Measurements from ENCODE around the gene PKMYT1.

The PKMYT1 gene

DNA sequence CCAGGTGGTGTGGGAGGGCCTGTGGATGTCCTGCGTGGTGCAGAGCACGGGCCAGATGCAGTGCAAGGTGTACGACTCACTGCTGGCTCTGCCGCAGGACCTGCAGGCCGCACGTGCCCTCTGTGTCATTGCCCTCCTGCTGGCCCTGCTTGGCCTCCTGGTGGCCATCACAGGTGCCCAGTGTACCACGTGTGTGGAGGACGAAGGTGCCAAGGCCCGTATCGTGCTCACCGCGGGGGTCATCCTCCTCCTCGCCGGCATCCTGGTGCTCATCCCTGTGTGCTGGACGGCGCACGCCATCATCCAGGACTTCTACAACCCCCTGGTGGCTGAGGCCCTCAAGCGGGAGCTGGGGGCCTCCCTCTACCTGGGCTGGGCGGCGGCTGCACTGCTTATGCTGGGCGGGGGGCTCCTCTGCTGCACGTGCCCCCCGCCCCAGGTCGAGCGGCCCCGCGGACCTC lies 33.3 kb upstream of the PKMYT1 start:
- Histone ChIP-seq H3K4me3 (ENCODE audit: low read length) (no peak overlapping the region), H3K36me3 (ENCODE audit: insufficient read depth, low read length) (no peaks in the 10 kb centered on the region), H3K27me3 (ENCODE audit: insufficient read depth, low read length) (peaks cover 68% of the 10 kb centered on the region), H3K4me1 (ENCODE audit: insufficient read depth, low read length) (peaks cover 2% of the 10 kb centered on the region), H2AFZ (ENCODE audit: low read depth, low read length) (no peak overlapping the region), H3K9me3 (ENCODE audit: low read length) (no peaks in the 10 kb centered on the region)

DNA sequence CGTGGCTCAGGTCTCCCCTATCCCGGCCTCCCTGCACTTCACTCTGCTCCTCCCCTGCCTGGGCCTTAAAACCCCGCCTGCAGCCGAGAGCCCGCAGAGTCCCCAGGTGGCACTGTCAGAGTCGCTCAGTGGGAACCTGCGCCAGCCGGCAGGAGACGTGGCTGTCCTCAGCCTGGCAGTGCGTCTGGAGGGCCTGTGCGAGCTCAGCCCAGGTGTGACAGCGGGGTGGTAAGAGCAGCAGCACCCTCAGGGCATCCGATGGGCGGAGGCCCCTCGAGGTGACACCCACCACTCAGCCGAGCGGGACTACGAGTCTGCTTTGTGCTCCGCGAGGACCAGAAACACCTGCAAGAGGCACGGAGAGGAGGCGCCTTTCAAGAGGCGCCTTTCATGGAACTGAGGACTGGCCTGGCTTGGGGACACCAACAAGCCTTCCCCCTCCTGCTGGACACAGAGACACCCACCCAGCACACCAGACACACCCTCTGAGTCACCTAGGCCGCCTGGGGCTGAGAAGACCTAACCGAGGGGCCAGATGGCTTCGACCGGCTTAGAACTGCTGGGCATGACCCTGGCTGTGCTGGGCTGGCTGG lies 32.7 kb upstream of the PKMYT1 start, which contains the start of gene CLDN9:
Gene CLDN9, plus strand, starts transcription at position 96 of the 593 bp plus-strand sequence. Its CDS starts 440 bp downstream, at position 536.
- Histone ChIP-seq H3K4me1 (ENCODE audit: insufficient read depth, low read length) (peaks cover 8% of the 10 kb centered on the region), H3K27me3 (ENCODE audit: insufficient read depth, low read length) (peaks cover 74% of the 10 kb centered on the region), H3K36me3 (ENCODE audit: insufficient read depth, low read length) (no peaks in the 10 kb centered on the region), H3K9me3 (ENCODE audit: low read length) (no peaks in the 10 kb centered on the region), H3K4me3 (ENCODE audit: low read length) (no peak within 1 kb of the TSS), H2AFZ (ENCODE audit: low read depth, low read length) (no peak within 1 kb of the TSS)

DNA sequence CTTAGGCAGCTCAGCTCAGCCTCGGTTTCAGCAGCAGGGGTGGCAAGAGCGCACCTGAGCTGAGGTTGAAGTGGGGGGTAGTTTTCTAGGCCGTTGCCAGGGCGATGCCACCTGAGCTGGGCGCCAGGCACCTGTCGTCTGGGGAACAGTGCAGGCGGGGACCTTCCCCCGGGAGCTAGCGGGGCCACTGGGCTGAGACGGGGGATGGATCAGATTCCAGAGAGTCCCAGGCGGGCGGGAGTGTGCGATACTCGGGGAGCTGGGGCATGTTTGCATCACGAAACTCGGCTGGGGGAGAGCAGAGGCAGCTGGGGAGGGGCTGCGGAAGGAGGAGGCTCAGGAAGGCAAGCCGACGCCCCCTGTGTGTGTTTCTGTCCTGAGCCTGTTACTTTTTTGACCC lies 32.0 kb upstream of the PKMYT1 start:
- Histone ChIP-seq H2AFZ (ENCODE audit: low read depth, low read length) (no peak overlapping the region), H3K27me3 (ENCODE audit: insufficient read depth, low read length) (peaks cover 78% of the 10 kb centered on the region), H3K9me3 (ENCODE audit: low read length) (no peaks in the 10 kb centered on the region), H3K4me1 (ENCODE audit: insufficient read depth, low read length) (peaks cover 8% of the 10 kb centered on the region), H3K4me3 (ENCODE audit: low read length) (no peak overlapping the region), H3K36me3 (ENCODE audit: insufficient read depth, low read length) (no peaks in the 10 kb centered on the region)

DNA sequence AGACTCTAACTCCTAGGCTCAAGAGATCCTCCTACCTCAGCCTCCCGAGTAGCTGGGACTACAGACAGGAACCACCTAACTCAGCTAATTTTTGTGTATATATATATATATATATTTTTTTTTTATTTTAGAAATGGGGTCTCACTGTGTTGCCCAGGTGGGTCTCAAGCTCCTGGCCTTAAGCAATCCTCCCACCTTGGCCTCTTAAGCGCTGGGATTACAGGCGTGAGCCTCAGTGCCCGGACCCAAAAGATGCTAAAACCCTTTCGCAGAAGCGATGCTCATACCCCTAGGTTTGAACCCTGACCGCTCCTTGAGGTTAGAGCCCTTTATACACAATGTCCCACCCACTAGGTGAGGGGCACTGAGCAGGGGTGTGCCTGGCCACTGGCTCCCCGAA lies 30.3 kb upstream of the PKMYT1 start:
- H3K27me3 ChIP-seq (ENCODE audit: insufficient read depth, low read length): peaks cover 85% of the 10 kb centered on the region
- no peaks in the 10 kb centered on the region for H3K9me3 ChIP-seq (ENCODE audit: low read length)
- H3K36me3 ChIP-seq (ENCODE audit: insufficient read depth, low read length): no peaks in the 10 kb centered on the region
- H2AFZ ChIP-seq (ENCODE audit: low read depth, low read length): no peak overlapping the region
- H3K4me3 ChIP-seq (ENCODE audit: low read length): no peak overlapping the region
- H3K4me1 ChIP-seq (ENCODE audit: insufficient read depth, low read length): peaks cover 8% of the 10 kb centered on the region

DNA sequence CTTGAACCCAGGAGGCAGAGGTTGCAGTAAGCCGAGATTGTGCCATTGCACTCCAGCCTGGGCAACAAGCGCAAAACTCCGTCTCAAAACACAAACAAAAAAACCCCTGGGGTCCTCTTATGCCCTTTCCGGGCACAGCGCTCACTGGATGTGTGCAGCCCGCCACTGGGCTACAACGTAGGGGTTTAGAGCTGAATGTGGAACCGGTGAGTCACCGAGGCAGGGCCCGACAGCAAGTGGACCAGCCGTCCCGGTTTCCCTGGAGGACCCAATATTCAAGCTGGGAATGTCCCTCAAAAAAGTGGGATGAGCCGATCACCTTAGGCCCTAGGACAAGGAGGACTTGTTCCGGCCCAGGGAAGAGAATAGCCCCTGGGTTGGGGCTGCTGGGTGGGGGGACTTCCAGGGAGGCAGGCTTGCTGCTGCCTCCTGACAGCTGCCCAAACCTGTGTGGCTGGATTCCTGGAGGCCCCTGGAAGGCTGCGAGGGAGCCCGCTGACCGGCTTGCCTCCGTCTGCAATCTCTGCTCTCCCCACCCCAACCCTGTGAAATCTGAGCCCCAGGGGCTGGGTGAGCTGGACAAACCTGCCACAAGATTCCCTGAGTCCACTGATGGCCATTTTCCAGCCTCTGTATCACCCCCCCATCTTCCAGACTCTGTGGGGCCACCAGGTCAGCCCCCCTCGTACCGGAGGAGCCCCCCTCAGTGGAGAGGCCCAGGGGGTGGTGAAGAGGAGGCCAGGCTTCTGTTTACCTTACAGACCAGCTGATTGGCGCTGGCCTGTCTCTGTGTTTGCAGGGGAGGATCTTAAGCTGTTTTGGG lies 29.5 kb upstream of the PKMYT1 start:
- Histone ChIP-seq H3K27me3 (ENCODE audit: insufficient read depth, low read length) (peaks cover 83% of the 10 kb centered on the region), H3K4me1 (ENCODE audit: insufficient read depth, low read length) (peaks cover 11% of the 10 kb centered on the region), H3K36me3 (ENCODE audit: insufficient read depth, low read length) (no peaks in the 10 kb centered on the region), H2AFZ (ENCODE audit: low read depth, low read length) (no peak overlapping the region), H3K4me3 (ENCODE audit: low read length) (no peak overlapping the region), H3K9me3 (ENCODE audit: low read length) (no peaks in the 10 kb centered on the region)

DNA sequence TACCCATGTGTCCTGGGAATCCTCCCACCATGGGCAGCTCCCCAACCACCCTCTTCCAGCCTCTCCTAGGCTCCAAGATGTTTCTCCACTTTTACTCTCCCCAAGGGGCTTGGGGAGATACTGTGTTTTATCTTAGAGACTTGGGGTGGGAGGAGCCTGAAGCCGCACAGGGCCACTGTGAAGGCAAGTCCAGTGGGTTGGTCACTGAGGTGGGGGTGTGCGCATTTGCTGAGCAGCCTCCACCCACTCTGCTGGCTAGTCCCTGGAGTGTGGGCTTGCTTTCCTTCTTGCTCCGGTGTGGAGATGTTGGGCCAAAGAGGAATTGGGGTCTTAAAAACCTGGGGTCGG lies 28.4 kb upstream of the PKMYT1 start:
- H3K27me3 ChIP-seq (ENCODE audit: insufficient read depth, low read length): peaks cover 74% of the 10 kb centered on the region
- no peak overlapping the region for H3K4me3 ChIP-seq (ENCODE audit: low read length)
- H3K36me3 ChIP-seq (ENCODE audit: insufficient read depth, low read length): no peaks in the 10 kb centered on the region
- peaks cover 12% of the 10 kb centered on the region for H3K4me1 ChIP-seq (ENCODE audit: insufficient read depth, low read length)
- no peaks in the 10 kb centered on the region for H3K9me3 ChIP-seq (ENCODE audit: low read length)
- H2AFZ ChIP-seq (ENCODE audit: low read depth, low read length): no peak overlapping the region

DNA sequence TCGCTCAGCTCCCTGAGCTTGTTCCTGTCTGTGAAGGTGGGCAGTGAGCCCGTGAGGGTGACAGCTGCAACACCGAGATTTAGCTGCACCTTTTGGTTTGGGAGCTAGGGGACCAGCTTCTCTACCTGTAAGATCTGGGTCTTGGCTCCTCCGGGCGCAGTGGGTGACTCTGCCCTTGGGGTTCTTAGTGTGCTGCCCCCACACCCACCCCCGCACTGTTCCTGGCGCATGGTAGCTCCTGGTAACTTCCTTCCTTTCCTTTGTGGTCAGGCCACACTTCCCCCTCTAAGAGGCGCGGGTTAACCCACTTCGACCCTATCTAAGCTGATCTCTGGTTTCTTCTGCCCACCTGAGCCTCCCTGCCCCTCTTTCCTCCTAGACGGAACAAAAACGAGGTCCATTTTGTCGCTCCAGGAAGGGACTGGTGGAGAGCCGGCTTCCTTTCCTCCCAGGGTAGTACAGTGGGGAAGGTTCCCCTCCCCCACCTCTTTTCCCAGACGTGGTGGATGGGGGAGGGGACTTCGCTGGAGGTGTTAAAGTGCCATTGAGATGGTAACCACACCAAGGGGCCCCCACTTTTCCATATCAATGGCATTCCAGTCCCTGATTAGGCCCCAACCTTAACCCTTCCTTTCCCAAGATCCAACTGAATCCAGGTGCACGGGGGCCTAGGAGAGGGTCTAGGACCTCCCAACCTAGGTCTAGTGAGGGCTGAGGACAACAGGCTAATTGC lies 27.9 kb upstream of the PKMYT1 start:
- Histone ChIP-seq H3K27me3 (ENCODE audit: insufficient read depth, low read length) (peaks cover 68% of the 10 kb centered on the region), H3K4me3 (ENCODE audit: low read length) (no peak overlapping the region), H2AFZ (ENCODE audit: low read depth, low read length) (no peak overlapping the region), H3K4me1 (ENCODE audit: insufficient read depth, low read length) (peaks cover 12% of the 10 kb centered on the region), H3K36me3 (ENCODE audit: insufficient read depth, low read length) (no peaks in the 10 kb centered on the region), H3K9me3 (ENCODE audit: low read length) (no peaks in the 10 kb centered on the region)

DNA sequence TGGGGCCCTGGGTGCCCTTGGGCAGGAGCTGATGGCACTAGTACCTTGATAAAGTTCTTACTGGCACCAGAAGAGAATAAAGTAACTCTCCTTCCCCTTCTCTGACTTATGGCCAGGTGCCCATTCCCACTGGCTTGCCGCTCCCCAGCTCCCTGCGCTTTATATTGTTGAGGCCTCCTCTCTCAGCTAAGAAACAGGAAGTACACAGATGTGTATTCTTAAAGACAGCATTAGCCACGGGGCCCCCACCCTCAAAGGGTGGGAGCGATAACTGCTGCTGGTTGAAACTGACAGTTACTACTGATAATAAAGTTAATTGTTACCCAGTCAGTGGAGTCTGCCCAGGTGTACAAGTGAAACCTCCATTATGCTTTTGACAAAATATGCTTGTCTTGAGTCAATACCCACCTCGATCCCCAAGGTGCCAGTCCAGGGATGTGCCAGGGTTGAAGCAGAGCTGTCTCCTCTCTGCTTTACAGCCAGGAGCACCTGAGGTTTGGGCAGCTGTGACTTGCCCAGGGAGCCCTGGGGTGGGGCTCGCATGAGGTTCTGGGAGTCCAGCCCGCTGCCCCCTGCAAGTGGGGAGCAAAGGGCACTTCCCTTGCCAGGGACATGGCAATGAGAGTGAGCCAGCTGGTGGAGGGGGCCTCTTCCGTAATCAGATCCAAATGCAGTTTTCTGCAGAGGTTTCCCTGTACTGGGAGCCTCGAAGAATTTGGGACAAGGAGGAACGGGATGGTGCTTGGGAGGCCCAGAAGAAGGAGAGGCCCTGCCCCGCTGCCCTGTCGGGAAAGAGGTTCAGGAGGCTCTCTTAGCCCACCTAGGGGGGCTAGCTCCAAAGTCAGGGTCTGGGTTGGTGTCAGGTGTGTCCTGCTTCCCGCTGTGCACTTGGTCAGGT lies 27.1 kb upstream of the PKMYT1 start:
- Histone ChIP-seq H3K4me3 (ENCODE audit: low read length) (no peak overlapping the region), H3K36me3 (ENCODE audit: insufficient read depth, low read length) (no peaks in the 10 kb centered on the region), H3K4me1 (ENCODE audit: insufficient read depth, low read length) (peaks cover 12% of the 10 kb centered on the region), H3K27me3 (ENCODE audit: insufficient read depth, low read length) (peaks cover 60% of the 10 kb centered on the region), H2AFZ (ENCODE audit: low read depth, low read length) (no peak overlapping the region), H3K9me3 (ENCODE audit: low read length) (no peaks in the 10 kb centered on the region)

DNA sequence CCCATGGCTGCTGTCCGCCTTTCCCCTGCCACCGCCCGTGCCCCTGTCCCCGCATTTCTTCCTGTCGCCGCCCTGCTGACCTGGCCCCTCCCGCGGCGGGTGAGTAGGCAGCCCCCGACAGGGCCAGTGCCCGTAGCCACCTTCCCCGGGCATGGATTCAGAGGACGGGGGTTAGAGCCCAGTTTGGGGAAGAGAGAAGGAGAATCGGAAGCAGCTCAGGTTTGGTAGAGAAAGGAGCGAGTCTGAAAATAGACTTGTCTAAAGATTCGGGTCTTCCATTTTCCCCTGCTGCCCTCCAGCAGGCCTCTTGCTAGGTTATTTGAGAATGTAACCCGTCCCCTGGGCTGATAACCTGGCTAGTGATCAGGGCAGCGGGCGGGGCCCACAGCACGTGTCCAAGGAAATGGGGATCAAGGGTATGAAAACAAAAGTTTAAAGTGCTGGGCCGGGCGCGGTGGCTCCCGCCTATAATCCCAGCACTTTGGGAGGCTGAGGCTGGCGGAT lies 24.6 kb upstream of the PKMYT1 start:
- Histone ChIP-seq H3K4me3 (ENCODE audit: low read length) (no peak overlapping the region), H3K9me3 (ENCODE audit: low read length) (no peaks in the 10 kb centered on the region), H3K27me3 (ENCODE audit: insufficient read depth, low read length) (peaks cover 58% of the 10 kb centered on the region), H3K36me3 (ENCODE audit: insufficient read depth, low read length) (no peaks in the 10 kb centered on the region), H3K4me1 (ENCODE audit: insufficient read depth, low read length) (peaks cover 9% of the 10 kb centered on the region), H2AFZ (ENCODE audit: low read depth, low read length) (no peak overlapping the region)

DNA sequence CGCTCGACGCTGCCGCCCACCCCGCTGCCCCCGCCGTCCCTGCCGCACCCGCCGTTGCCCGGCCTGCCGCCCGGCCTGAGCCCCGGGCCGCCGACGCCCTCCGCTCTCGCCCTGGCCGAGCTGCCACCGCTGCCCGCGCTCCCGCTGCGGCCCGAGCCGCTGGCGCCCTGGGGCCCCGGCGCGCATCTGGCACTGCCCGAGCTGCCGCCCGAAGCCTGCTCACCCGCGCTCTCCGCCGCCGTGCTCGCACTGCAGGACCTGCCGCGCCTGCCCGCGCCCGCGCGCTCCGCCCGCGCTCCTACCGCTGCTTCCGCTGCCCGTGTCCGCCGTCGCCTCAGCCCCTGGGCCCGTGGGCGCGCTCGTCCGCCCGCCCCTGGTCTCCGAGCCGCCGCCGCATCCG lies 24.1 kb upstream of the PKMYT1 start:
- H3K27me3 ChIP-seq (ENCODE audit: insufficient read depth, low read length): peaks cover 58% of the 10 kb centered on the region
- H3K9me3 ChIP-seq (ENCODE audit: low read length): no peaks in the 10 kb centered on the region
- H3K36me3 ChIP-seq (ENCODE audit: insufficient read depth, low read length): no peaks in the 10 kb centered on the region
- peak overlapping the region; percentile 31 for H3K4me3 ChIP-seq (ENCODE audit: low read length)
- H3K4me1 ChIP-seq (ENCODE audit: insufficient read depth, low read length): peaks cover 9% of the 10 kb centered on the region
- no peak overlapping the region for H2AFZ ChIP-seq (ENCODE audit: low read depth, low read length)

DNA sequence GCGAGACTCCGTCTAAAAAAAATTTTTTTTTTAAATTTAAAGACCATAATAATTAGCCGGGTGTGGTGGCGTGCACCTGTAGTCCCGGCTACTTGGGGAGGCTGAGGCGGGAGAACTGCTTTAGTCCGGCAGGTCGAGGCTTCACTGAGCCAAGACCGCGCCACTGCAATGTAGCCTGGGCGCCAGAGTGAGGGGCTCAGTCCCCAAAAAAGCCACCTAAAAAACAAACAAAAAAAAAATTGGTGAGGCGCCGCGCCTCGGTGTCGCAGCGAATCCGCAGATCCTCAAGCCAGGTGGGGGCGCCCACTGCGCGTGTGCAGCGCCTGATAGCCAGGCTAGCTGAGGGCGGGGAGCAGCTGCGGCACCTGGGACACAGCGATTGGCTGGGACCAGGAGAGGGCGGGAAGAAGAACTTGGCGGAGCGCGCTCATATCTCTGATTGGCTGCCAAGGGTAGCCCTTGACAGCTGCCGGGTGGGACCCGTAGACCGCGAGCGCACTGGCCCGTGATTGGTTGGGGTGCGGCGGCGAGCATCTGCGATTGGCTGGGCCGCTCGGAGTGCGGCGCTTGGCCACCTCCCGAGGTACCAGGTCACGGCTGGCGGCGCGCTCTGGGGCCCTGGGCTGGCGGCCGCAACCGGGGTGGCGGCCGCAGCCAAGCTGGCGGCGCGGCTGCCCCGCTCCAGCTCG lies 23.5 kb upstream of the PKMYT1 start:
- no peaks in the 10 kb centered on the region for H3K9me3 ChIP-seq (ENCODE audit: low read length)
- H2AFZ ChIP-seq (ENCODE audit: low read depth, low read length): no peak overlapping the region
- H3K27me3 ChIP-seq (ENCODE audit: insufficient read depth, low read length): peaks cover 62% of the 10 kb centered on the region
- no peaks in the 10 kb centered on the region for H3K36me3 ChIP-seq (ENCODE audit: insufficient read depth, low read length)
- H3K4me1 ChIP-seq (ENCODE audit: insufficient read depth, low read length): peaks cover 9% of the 10 kb centered on the region
- peak overlapping the region; percentile 31 for H3K4me3 ChIP-seq (ENCODE audit: low read length)

DNA sequence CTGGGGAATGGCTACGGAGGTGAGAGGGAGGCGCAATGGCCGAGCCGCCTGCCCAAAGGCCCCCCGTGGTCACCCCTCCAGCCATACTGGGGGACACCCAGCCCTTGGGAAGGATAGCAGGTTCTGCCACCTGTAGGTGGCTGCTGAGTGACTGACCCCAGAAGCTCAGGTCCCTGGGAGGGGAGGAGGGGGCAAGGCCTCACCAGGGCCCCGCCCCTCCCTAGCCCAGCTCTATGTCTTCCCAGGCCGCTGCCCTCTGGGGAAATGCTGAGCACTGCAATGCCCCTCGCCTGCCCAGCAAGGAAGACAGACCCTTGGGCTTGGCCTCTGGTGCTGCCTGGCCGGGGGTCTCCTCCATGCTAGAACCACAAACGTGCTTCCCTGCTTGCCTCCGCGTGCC lies 21.1 kb upstream of the PKMYT1 start:
- Histone ChIP-seq H3K4me3 (ENCODE audit: low read length) (no peak overlapping the region), H3K4me1 (ENCODE audit: insufficient read depth, low read length) (peaks cover 3% of the 10 kb centered on the region), H3K36me3 (ENCODE audit: insufficient read depth, low read length) (no peaks in the 10 kb centered on the region), H3K9me3 (ENCODE audit: low read length) (no peaks in the 10 kb centered on the region), H2AFZ (ENCODE audit: low read depth, low read length) (no peak overlapping the region), H3K27me3 (ENCODE audit: insufficient read depth, low read length) (peaks cover 61% of the 10 kb centered on the region)
